Peyer's patch (tissue), 4 donors: ENCODE measurements around the gene RNASE12.
"Not testable (repeated sequence)": the region's sequence is repeated elsewhere in the genome, so short reads cannot be mapped to it uniquely, and the experiment has no call there.

ENCODE experiments used
- CTCF ChIP-seq, 6 experiments: fragments of 450-650 bp in 4 of 6; fragments of 200-600 bp in 2 of 6; sonication (generic) in 1 of 6; IDR thresholded peaks; one replicate each; pipeline ENCODE4 v1.5.1; 2017 to 2019; ENCODE audit warnings: antibody characterized with exemption in 6 of 6, mild to moderate bottlenecking in 3 of 6, moderate library complexity in 1 of 6
- POLR2A ChIP-seq, 2 donors: fragments of 450-650 bp; IDR thresholded peaks; one replicate each; pipeline ENCODE4 v1.5.1; 2017; ENCODE audit warnings: antibody characterized with exemption in 2 of 2, mild to moderate bottlenecking in 2 of 2, moderate library complexity in 2 of 2

GRCh38 chr14:20572382-20572990, 18.7 kb downstream of the RNASE12 start:
- TF ChIP-seq POLR2A, CTCF (IDR thresholded peaks at IDR 0.05): not testable (repeated sequence)
